Caco-2 (cell line): ENCODE measurements around the gene LRIT1. TPM values are rescaled to one million over a fixed set of nuclear protein-coding genes. Genes with fewer than 3 reads are reported as not detected.

Experiments used
- BruUV-seq: library from RNA; stranded (reverse); fragments of 400-500 nt; replicated peaks from 2 replicates; lab custom pipeline; 2021; lab: Mats Ljungman, UMichigan
- CTCF ChIA-PET: fragments of 300-600 bp; sonication (Branson Sonifier 250); formaldehyde crosslinking; loops from one replicate; lab custom pipeline; 2022; ENCODE audit warnings: antibody characterized with exemption; lab: Charles Lee
- POLR2A ChIA-PET: fragments of 300-600 bp; sonication (Branson Sonifier 250); formaldehyde crosslinking; loops from one replicate; lab custom pipeline; 2022; ENCODE audit warnings: antibody characterized with exemption; lab: Charles Lee
- DNase-seq, 2 experiments: peaks; one replicate each; pipeline versions ENCODE4 v3.0.0 to v3.0.0-alpha.2; 2020 to 2022
- H3K27me3 ChIP-seq: replicated peaks from 2 replicates; pipeline ENCODE4 v1.6.0; 2011; ENCODE audit warnings: low read length; ENCODE audit not compliant: control insufficient read depth, insufficient read depth
- H3K36me3 ChIP-seq: 2 replicates; pipeline ENCODE4 v1.5.1; 2011; ENCODE audit warnings: low read length; ENCODE audit not compliant: control insufficient read depth, insufficient read depth
- H3K4me1 ChIP-seq: fragments of 250-450 bp; sonication (Bioruptor Pico); 2 replicates; pipeline ENCODE4 v1.5.1; 2020; ENCODE audit warnings: mild to moderate bottlenecking
- H3K4me3 ChIP-seq: 2 replicates; pipeline ENCODE4 v1.5.1; 2011; ENCODE audit warnings: low read depth, mild to moderate bottlenecking, control low read depth, low read length
- H3K9me3 ChIP-seq: fragments of 250-450 bp; sonication (Bioruptor Pico); 2 replicates; pipeline ENCODE4 v1.5.1; 2020; ENCODE audit warnings: mild to moderate bottlenecking, moderate library complexity
- H3K27ac Mint-ChIP-seq: one replicate; pipeline ENCODE4 v1.8.0; 2022; ENCODE audit warnings: mixed read lengths; ENCODE audit not compliant: unreplicated experiment
- H3K27me3 Mint-ChIP-seq: one replicate; pipeline ENCODE4 v1.8.0; 2022; ENCODE audit warnings: mixed read lengths; ENCODE audit not compliant: insufficient read depth, unreplicated experiment
- H3K36me3 Mint-ChIP-seq: one replicate; pipeline ENCODE4 v1.8.0; 2022; ENCODE audit warnings: mild to moderate bottlenecking, mixed read lengths; ENCODE audit not compliant: insufficient read depth, unreplicated experiment
- H3K4me1 Mint-ChIP-seq: one replicate; pipeline ENCODE4 v1.8.0; 2022; ENCODE audit warnings: low read depth, mixed read lengths; ENCODE audit not compliant: unreplicated experiment
- H3K4me3 Mint-ChIP-seq: one replicate; pipeline ENCODE4 v1.8.0; 2022; ENCODE audit warnings: mild to moderate bottlenecking, moderate library complexity, mixed read lengths; ENCODE audit not compliant: unreplicated experiment
- H3K9me3 Mint-ChIP-seq: one replicate; pipeline ENCODE4 v1.8.0; 2022; ENCODE audit warnings: mixed read lengths; ENCODE audit not compliant: unreplicated experiment
- intact Hi-C: fragments of 100-400 bp; cut with micrococcal nuclease; formaldehyde crosslinking; loops from one replicate; pipeline ENCODE4 v1.10.0; 2022; ENCODE audit not compliant: unreplicated experiment
- total RNA-seq: library from RNA; stranded (reverse); gene quantifications from 2 replicates; pipeline ENCODE4 v1.2.3, GENCODE V29; 2022
- TF ChIP-seq, protein P1 (sequence below), 2 experiments: fragments of 200-600 bp in 1 of 2; IDR thresholded peaks; 1 replicate in 1 of 2; 2 replicates in 1 of 2; pipeline versions ENCODE4 v1.5.1 to v1.8.0; 2011 to 2022; ENCODE audit warnings: antibody characterized with exemption in 1 of 2, control low read depth in 1 of 2, inconsistent platforms in 1 of 2, low read depth in 1 of 2, low read length in 1 of 2, mild to moderate bottlenecking in 1 of 2, moderate library complexity in 1 of 2; ENCODE audit not compliant: insufficient read depth in 1 of 2, severe bottlenecking in 1 of 2, unreplicated experiment in 1 of 2

The LRIT1 gene
- total RNA-seq, 1 experiment from 2014 or later, result not detected

DNA sequence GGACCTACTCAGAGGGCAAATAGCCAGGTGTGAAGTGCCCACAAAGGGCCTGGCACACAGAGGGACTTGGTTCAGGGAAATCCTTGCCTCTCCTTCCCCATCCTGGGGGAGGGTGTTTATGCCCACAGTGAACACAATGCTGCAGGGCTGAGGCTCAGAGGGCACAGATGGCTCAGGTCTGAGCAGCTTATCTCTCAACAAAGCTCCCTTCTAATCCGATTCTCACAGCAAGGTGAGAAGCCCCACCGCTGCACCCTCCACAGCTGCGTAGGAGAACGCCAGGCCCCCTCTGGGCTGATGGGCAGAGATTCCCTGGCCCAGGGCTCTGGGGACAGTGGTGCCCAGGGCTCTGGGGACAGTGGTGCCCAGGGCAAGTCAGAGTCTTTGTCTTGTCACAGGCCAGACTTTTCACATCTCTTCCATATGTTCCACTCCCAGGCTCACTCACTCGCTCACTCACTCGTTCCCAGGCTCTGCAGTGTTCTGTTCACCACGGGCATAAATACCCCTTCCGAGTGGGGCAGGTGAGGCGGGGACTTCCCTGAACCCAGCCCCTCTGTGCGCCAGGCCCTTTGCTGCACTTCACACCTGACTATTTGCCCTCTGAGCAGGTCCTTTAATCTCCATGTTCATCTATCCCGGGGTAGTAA lies 55.7 kb downstream of the LRIT1 start:
- Mint-ChIP-seq H3K36me3 (no peaks in the 10 kb centered on the region), H3K4me1 (no peaks in the 10 kb centered on the region), H3K27me3 (peaks cover 2% of the 10 kb centered on the region), H3K4me3 (no peak overlapping the region), H3K27ac (no peak overlapping the region), H3K9me3 (no peaks in the 10 kb centered on the region)
- Histone ChIP-seq H3K4me3 (no peak overlapping the region), H3K27me3 (no peaks in the 10 kb centered on the region), H3K4me1 (no peaks in the 10 kb centered on the region), H3K9me3 (no peaks in the 10 kb centered on the region), H3K36me3 (no peaks in the 10 kb centered on the region)
- POLR2A ChIA-PET, result no interaction called here
- intact Hi-C loops, result no loop called here
- CTCF ChIA-PET, result no interaction called here
- no peak for DNase-seq
- TF ChIP-seq, protein P1, sequence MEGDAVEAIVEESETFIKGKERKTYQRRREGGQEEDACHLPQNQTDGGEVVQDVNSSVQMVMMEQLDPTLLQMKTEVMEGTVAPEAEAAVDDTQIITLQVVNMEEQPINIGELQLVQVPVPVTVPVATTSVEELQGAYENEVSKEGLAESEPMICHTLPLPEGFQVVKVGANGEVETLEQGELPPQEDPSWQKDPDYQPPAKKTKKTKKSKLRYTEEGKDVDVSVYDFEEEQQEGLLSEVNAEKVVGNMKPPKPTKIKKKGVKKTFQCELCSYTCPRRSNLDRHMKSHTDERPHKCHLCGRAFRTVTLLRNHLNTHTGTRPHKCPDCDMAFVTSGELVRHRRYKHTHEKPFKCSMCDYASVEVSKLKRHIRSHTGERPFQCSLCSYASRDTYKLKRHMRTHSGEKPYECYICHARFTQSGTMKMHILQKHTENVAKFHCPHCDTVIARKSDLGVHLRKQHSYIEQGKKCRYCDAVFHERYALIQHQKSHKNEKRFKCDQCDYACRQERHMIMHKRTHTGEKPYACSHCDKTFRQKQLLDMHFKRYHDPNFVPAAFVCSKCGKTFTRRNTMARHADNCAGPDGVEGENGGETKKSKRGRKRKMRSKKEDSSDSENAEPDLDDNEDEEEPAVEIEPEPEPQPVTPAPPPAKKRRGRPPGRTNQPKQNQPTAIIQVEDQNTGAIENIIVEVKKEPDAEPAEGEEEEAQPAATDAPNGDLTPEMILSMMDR (IDR thresholded peaks at IDR 0.05; ENCODE audit: insufficient read depth in 1 of 2, low read depth in 1 of 2, low read length in 1 of 2, severe bottlenecking in 1 of 2, unreplicated experiment in 1 of 2), result no peak
- BruUV-seq, result no TSS peak

- ChIA-PET CTCF (no interaction called here), POLR2A (no interaction called here)
- intact Hi-C loops, result no loop called here
- Mint-ChIP-seq H3K9me3 (no peaks in the 10 kb centered on the region), H3K4me3 (no peak overlapping the region), H3K27ac (no peak overlapping the region), H3K4me1 (no peaks in the 10 kb centered on the region), H3K36me3 (no peaks in the 10 kb centered on the region), H3K27me3 (peaks cover 2% of the 10 kb centered on the region)
- H3K27me3 ChIP-seq, result no peaks in the 10 kb centered on the region
- no peak for DNase-seq
- no peaks in the 10 kb centered on the region for H3K4me1 ChIP-seq
- H3K4me3 ChIP-seq, result no peak overlapping the region
- BruUV-seq, result no TSS peak
- H3K36me3 ChIP-seq, result no peaks in the 10 kb centered on the region
- TF ChIP-seq, protein P1 (IDR thresholded peaks at IDR 0.05; ENCODE audit: insufficient read depth in 1 of 2, low read depth in 1 of 2, low read length in 1 of 2, severe bottlenecking in 1 of 2, unreplicated experiment in 1 of 2), result no peak
- no peaks in the 10 kb centered on the region for H3K9me3 ChIP-seq
These were observed 56.8 kb downstream of the LRIT1 start for GRCh38 chr10:84184517-84184916.

GRCh38 chr10:84181631-84182030 lies 59.7 kb downstream of the LRIT1 start:
- POLR2A ChIA-PET, result interaction anchor here (0.6 kb wide), 1 partner anchor 1811 kb away, joined by 3 read pairs; no protein-coding TSS in a partner anchor
- Mint-ChIP-seq H3K27me3 (peaks cover 2% of the 10 kb centered on the region), H3K27ac (no peak overlapping the region), H3K4me3 (no peak overlapping the region), H3K36me3 (no peaks in the 10 kb centered on the region), H3K4me1 (no peaks in the 10 kb centered on the region), H3K9me3 (no peaks in the 10 kb centered on the region)
- CTCF ChIA-PET, result no interaction called here
- TF ChIP-seq, protein P1 (IDR thresholded peaks at IDR 0.05; ENCODE audit: insufficient read depth in 1 of 2, low read depth in 1 of 2, low read length in 1 of 2, severe bottlenecking in 1 of 2, unreplicated experiment in 1 of 2), result no peak
- no peaks in the 10 kb centered on the region for H3K36me3 ChIP-seq
- no peak for DNase-seq
- intact Hi-C loops, result no loop called here
- H3K9me3 ChIP-seq, result no peaks in the 10 kb centered on the region
- no TSS peak for BruUV-seq
- H3K27me3 ChIP-seq, result no peaks in the 10 kb centered on the region
- no peaks in the 10 kb centered on the region for H3K4me1 ChIP-seq
- H3K4me3 ChIP-seq, result no peak overlapping the region

Other genes starting within 250 kb of the LRIT1 start
- gene GHITM, start 102.0 kb downstream of the LRIT1 start, total RNA-seq, result 240 and 255 TPM in 2 replicates
- gene GPR15LG, start 67.7 kb downstream of the LRIT1 start, total RNA-seq, result not detected in 2 replicates
- gene CDHR1, start 47.0 kb downstream of the LRIT1 start, total RNA-seq, result 0.21 TPM in 1 of 2 replicates, not detected in the other
- gene LRIT2, start 16.0 kb downstream of the LRIT1 start, total RNA-seq, result not detected in 2 replicates
- gene RGR, start 3.5 kb upstream of the LRIT1 start, total RNA-seq, result not detected in 2 replicates
- 23.1 and 28.3 TPM in 2 replicates for gene CCSER2, start 87.0 kb upstream of the LRIT1 start, total RNA-seq